Measurements from ENCODE around the gene TSTD1. TPM values are rescaled to one million over a fixed set of nuclear protein-coding genes. Genes with fewer than 3 reads are reported as not detected.

TSTD1 gene
- total RNA-seq, 1 experiment from 2014 or later: 67.6 TPM

DNA sequence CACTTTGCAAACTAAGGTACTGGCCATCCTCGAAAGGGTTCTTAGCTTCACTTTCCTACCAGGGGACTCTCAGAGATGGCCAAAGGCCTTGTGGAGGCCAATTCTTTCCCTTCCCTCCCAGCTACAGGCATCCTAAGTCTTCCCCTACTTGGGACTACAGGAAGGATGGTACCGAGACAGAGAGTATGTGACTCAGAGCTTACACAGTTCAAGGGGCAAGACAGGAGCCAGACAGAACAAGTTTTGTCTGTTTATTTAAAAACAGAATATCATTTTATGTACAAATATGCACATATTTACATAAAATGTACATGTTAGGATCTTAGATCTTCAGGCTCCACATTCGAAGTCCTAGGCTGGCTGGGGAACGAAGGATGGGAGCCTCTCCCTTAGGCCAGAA is 32.0 kb upstream of the TSTD1 start:
- Mint-ChIP-seq H3K9me3 (ENCODE audit: low read depth, unreplicated experiment) (no peaks in the 10 kb centered on the region), H3K27ac (ENCODE audit: unreplicated experiment) (no peak overlapping the region), H3K4me3 (ENCODE audit: low read depth, unreplicated experiment) (no peak overlapping the region), H3K4me1 (ENCODE audit: low read depth, unreplicated experiment) (no peaks in the 10 kb centered on the region), H3K36me3 (ENCODE audit: insufficient read depth, unreplicated experiment) (peaks cover 31% of the 10 kb centered on the region), H3K27me3 (ENCODE audit: unreplicated experiment) (no peaks in the 10 kb centered on the region)
- TF ChIP-seq, protein P1, sequence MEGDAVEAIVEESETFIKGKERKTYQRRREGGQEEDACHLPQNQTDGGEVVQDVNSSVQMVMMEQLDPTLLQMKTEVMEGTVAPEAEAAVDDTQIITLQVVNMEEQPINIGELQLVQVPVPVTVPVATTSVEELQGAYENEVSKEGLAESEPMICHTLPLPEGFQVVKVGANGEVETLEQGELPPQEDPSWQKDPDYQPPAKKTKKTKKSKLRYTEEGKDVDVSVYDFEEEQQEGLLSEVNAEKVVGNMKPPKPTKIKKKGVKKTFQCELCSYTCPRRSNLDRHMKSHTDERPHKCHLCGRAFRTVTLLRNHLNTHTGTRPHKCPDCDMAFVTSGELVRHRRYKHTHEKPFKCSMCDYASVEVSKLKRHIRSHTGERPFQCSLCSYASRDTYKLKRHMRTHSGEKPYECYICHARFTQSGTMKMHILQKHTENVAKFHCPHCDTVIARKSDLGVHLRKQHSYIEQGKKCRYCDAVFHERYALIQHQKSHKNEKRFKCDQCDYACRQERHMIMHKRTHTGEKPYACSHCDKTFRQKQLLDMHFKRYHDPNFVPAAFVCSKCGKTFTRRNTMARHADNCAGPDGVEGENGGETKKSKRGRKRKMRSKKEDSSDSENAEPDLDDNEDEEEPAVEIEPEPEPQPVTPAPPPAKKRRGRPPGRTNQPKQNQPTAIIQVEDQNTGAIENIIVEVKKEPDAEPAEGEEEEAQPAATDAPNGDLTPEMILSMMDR (IDR thresholded peaks at IDR 0.05; ENCODE audit: unreplicated experiment): no peak
- BruUV-seq (replicated peaks): no TSS peak
- DNase-seq: no peak
- CTCF ChIA-PET: interaction anchor here (0.7 to 5.0 kb wide), 2 partner anchors 27 to 61 kb away, joined by 5 to 56 read pairs; partner anchors contain the start of genes DEDD and KLHDC9
- intact Hi-C loops (cut with micrococcal nuclease; ENCODE audit: unreplicated experiment): loop anchor here (1.0 kb wide), 1 partner anchor 28 kb away; the partner anchor contains the start of gene KLHDC9

DNA sequence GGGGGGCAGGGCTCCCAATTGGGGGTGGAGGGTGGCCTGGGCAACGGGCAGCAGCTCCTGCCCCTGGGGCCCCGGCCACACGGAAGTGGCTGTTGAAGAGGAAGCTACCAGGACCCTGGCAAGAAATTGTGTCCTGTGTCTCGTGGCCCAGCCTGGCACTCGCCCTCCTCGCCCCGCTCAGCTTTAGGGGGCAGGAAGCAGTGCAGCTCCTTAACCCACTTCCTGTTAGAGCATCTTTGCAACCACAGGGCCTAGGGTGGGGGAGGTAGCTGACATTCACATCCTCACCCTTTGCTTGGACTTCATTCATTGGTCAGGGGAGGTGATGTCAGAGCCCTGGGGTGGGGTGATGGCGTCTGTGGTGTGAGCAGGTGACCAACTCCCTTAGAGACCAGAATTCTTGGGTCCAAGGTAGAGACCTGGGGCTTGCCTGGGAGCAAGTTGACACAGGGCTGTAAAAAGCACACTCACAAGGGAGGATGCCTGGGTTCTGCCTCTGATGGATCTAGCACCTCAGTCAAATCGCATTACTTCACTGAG is 31.0 kb upstream of the TSTD1 start, which contains the start of gene ARHGAP30:
TSS of gene ARHGAP30 (minus strand) at position 161 of the 540 bp plus-strand sequence. CDS start 267 bp downstream, outside the sequence.
- no peaks in the 10 kb centered on the region for H3K4me1 Mint-ChIP-seq (ENCODE audit: low read depth, unreplicated experiment)
- H3K27me3 Mint-ChIP-seq (ENCODE audit: unreplicated experiment): no peaks in the 10 kb centered on the region
- H3K27ac Mint-ChIP-seq (ENCODE audit: unreplicated experiment): no peak within 1 kb of the TSS
- TF ChIP-seq, protein P1 (IDR thresholded peaks at IDR 0.05; ENCODE audit: unreplicated experiment): no peak
- no TSS peak for BruUV-seq (replicated peaks)
- DNase-seq: no peak
- H3K9me3 Mint-ChIP-seq (ENCODE audit: low read depth, unreplicated experiment): no peaks in the 10 kb centered on the region
- no peak within 1 kb of the TSS for H3K4me3 Mint-ChIP-seq (ENCODE audit: low read depth, unreplicated experiment)
- H3K36me3 Mint-ChIP-seq (ENCODE audit: insufficient read depth, unreplicated experiment): peaks cover 24% of the 10 kb centered on the region
- intact Hi-C loops (cut with micrococcal nuclease; ENCODE audit: unreplicated experiment): no loop called here
- CTCF ChIA-PET: interaction anchor here (5.0 kb wide), 1 partner anchor 28 kb away, joined by 56 read pairs; the partner anchor contains the start of gene KLHDC9

DNA sequence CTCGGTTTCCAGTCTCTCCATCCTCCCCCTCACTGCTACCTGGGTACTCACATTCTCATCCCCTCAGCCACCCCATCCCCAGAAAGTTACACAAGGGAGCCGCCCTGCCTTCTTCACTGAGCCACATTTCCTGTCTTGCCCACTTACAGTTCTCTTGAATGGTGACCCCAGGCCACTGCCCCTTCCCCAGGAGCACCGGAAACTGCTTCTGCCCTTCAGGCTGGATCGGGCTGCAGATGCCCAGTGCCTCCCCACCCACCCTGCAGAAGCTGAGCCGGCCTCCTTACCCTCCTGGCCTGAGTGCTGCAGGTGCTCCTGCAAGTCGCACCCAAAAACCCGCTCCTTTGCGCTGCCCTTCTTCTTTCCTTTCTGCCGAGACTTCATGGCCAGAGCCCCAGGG is 30.5 kb upstream of the TSTD1 start:
- Mint-ChIP-seq H3K4me3 (ENCODE audit: low read depth, unreplicated experiment) (no peak overlapping the region), H3K27ac (ENCODE audit: unreplicated experiment) (no peak overlapping the region), H3K4me1 (ENCODE audit: low read depth, unreplicated experiment) (peaks cover 3% of the 10 kb centered on the region), H3K36me3 (ENCODE audit: insufficient read depth, unreplicated experiment) (peaks cover 18% of the 10 kb centered on the region), H3K9me3 (ENCODE audit: low read depth, unreplicated experiment) (no peaks in the 10 kb centered on the region), H3K27me3 (ENCODE audit: unreplicated experiment) (no peaks in the 10 kb centered on the region)
- CTCF ChIA-PET: interaction anchor here (0.6 to 1.4 kb wide), 2 partner anchors 28 to 957 kb away, joined by 4 to 9 read pairs; partner anchors contain the start of gene KLHDC9
- intact Hi-C loops (cut with micrococcal nuclease; ENCODE audit: unreplicated experiment): no loop called here
- no peak for DNase-seq
- TF ChIP-seq, protein P1 (IDR thresholded peaks at IDR 0.05; ENCODE audit: unreplicated experiment): no peak
- BruUV-seq (replicated peaks): no TSS peak

DNA sequence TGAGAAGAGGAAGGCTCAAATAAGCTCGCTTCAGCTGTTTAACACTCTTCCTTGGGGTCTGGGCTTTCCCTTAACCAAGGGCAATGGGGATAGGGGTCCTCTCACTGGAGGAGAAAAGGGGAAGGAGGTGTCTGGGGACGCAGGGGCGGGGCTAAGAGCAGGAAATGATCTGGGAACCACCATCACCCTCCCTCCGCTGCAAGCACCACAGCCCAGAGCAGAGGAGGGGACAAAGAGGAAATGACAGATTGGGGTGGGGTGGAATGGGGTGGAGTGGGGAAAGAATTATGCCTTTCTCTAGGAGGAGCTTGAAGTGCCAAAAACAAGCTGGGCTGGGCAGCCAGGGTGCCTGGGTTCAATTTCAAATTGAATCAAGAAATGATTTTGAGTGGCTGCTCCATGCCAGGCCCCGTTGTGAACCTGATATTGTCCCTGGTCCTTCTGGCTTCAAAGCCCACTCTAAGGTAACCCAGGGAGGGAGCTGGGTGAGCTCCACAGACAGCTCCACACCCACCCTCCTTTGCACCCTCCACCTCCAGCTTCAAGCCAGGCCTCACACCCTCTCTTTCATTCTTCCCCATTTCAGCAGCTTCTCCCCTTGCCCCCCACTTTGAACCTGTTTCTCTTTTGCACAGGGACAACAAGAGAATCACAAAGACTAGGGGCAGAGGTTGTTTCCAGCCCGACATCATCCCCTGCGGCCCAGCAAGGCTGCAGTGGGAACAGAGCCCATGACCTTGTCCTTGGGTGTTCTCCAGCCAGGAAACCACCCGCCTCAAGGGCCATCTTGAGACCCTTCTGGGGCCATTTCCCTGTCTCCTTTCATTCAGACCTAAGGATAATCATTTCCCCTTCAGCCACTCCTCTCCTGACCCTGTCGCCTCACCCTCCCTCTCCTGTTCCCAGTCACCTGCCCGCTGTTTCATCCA is 29.8 kb upstream of the TSTD1 start:
- BruUV-seq (replicated peaks): no TSS peak
- H3K9me3 Mint-ChIP-seq (ENCODE audit: low read depth, unreplicated experiment): no peaks in the 10 kb centered on the region
- intact Hi-C loops (cut with micrococcal nuclease; ENCODE audit: unreplicated experiment): no loop called here
- CTCF ChIA-PET: interaction anchor here (0.6 to 1.4 kb wide), 2 partner anchors 29 to 956 kb away, joined by 4 to 9 read pairs; partner anchors contain the start of gene KLHDC9
- DNase-seq: no peak
- H3K27ac Mint-ChIP-seq (ENCODE audit: unreplicated experiment): no peak overlapping the region
- no peak overlapping the region for H3K4me3 Mint-ChIP-seq (ENCODE audit: low read depth, unreplicated experiment)
- H3K4me1 Mint-ChIP-seq (ENCODE audit: low read depth, unreplicated experiment): peaks cover 10% of the 10 kb centered on the region
- peaks cover 13% of the 10 kb centered on the region for H3K36me3 Mint-ChIP-seq (ENCODE audit: insufficient read depth, unreplicated experiment)
- peaks cover 7% of the 10 kb centered on the region for H3K27me3 Mint-ChIP-seq (ENCODE audit: unreplicated experiment)
- TF ChIP-seq, protein P1 (IDR thresholded peaks at IDR 0.05; ENCODE audit: unreplicated experiment): no peak

Measured in Calu3 (cell line).